HG02642 (cell line): ENCODE measurements around the gene B4GALT1.

Source experiments
- ATAC-seq: cut with Tn5 transposase; IDR thresholded peaks from one replicate; pipeline ENCODE4 v1.9.1; 2021; ENCODE audit warnings: mild to moderate bottlenecking; ENCODE audit not compliant: unreplicated experiment, poor library complexity

The B4GALT1 gene

DNA sequence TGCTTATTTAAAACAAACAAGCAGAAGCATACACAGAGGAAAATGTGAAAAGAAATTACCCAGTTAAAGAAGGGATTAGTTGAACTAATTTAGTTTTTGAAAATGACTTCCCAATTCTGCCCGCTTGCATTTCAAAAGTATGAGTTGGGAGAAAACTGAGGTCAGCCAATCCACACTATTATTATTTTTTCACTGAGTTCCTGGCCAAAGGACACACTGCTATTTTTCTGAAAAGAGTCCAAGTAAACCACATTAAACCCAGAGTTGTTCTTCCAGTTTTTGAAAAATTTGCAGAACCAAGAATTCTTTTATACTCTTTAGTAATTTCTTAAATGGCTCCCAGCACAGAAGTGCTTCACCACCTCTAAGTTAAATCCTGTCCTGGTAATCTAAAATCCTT is 98.1 kb downstream of the B4GALT1 start:
- no peak for ATAC-seq

DNA sequence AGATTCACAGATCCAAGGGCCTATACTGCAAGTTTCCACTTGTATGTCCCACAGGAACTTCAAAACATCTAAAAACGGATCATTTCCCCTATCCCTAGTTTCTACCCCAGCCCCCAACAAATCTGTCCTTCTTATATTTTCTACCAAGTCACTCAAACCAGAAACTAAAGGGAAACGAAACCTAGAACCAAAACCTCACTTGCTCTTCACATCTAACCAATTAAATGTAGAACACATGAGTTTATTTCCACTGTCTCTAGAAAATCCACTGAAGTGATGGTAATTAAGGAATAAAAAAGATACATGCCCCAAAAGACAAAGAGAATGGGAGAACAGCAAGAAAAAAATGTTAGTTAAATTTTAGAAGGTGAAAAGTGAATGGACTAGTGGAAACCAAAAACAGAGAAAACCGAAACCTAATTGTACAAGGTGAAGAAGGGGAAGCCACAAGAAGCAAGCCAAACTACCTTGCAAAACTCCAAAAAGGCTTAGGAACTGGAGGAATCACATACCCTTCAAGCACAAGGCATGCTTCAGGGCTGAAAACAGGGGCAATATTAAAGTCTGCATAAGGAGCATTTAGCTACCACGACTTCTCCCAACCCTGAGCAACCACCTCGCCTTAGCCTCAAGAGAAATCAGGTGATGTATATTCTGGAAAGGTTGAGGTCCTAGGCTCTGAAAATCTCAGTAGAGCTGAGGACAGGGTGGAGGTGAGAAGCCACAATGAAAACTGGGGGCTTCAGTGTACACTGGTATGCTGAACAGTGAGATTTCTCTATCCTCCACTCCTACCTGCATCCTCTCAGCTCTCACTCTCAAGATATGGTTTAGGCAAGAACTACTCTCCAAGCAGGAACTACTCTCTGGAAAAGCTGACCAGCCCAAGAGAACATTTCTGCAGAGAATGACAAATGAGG is 101.7 kb downstream of the B4GALT1 start:
- peak; percentile 65 for ATAC-seq
